ENCODE measurements around the gene CD164. TPM values are rescaled to one million over a fixed set of nuclear protein-coding genes. Genes with fewer than 3 reads are reported as not detected.

Gene CD164
- total RNA-seq, 4 donors from 2014 or later: 284 to 415 (median 340) TPM

- intact Hi-C loops (cut with DNase I): loop anchor here (10.0 kb wide), 1 partner anchor 57 kb away; the partner anchor contains the start of genes PPIL6 and SMPD2
- Histone ChIP-seq H3K9me3 (no peaks in the 10 kb centered on the region), H3K4me3 (replicated peaks in 1 of 3) (no peak overlapping the region), H3K27me3 (no peaks in the 10 kb centered on the region), H3K27ac (no peak overlapping the region), H3K36me3 (no peaks in the 10 kb centered on the region), H3K4me1 (peaks cover 14 to 15% of the 10 kb centered on the region in 2 donors)
- TF ChIP-seq CTCF (IDR thresholded peaks at IDR 0.05): no peak
- TF ChIP-seq POLR2A (IDR thresholded peaks at IDR 0.05): no peak
- no peak for DNase-seq
- 95 to 100% methylated on average over 1 of the region's 1 CpG for WGBS, 2 donors
Observed at GRCh38 chr6:109388265-109388664, 6.0 kb upstream of the CD164 start.

DNA sequence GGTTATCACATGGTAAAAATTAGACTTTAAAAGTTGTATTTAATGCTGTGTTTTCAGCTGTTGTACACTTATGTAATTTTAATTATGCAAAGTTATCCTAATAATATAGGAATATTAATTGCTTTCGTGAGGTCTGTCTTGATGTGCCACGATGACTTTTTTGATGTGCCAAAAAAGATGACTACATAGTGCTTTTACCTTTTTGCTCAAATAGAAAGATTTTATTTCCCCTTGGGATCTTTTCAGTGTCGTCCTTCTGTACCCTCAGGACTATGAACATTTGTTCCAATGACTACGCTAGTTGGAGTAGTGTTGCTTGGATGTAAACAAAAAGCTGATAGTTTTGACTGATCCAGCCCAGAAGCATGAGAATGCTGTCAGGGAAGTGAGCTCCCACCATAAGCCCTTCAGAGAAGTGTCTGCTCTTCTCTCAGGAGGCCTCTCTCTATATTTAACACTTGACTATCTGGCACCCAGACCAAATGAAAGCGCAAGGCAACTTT lies 1.2 kb upstream of the CD164 start:
- Histone ChIP-seq H3K4me3 (replicated peaks in 1 of 3) (peak overlapping the region in 1 of 3 donors; percentile 28), H3K9me3 (no peaks in the 10 kb centered on the region), H3K27ac (peak overlapping the region; percentile 95 to 100 (median 99)), H3K4me1 (peaks cover 27 to 31% of the 10 kb centered on the region in 2 donors), H3K36me3 (no peaks in the 10 kb centered on the region), H3K27me3 (no peaks in the 10 kb centered on the region)
- DNase-seq: no peak
- TF ChIP-seq CTCF (IDR thresholded peaks at IDR 0.05) (no peak), POLR2A (IDR thresholded peaks at IDR 0.05) (no peak)
- intact Hi-C loops (cut with DNase I): loop anchor here (5.0 to 10.0 kb wide), 2 partner anchors 61 to 196 kb away; partner anchors contain the start of genes PPIL6 and SMPD2
- 11 to 13% methylated on average over 5 of the region's 5 CpGs for WGBS, 2 donors

- intact Hi-C loops (cut with DNase I): loop anchor here (5.0 to 10.0 kb wide), 2 partner anchors 62 to 196 kb away; partner anchors contain the start of genes PPIL6 and SMPD2
- H3K36me3 ChIP-seq: no peaks in the 10 kb centered on the region
- WGBS, 2 donors: 0% methylated on average over 31 to 37 of the region's 42 CpGs
- no peaks in the 10 kb centered on the region for H3K9me3 ChIP-seq
- H3K4me1 ChIP-seq: peaks cover 27 to 31% of the 10 kb centered on the region in 2 donors
- H3K27me3 ChIP-seq: no peaks in the 10 kb centered on the region
- peak; percentile 95 for DNase-seq
- H3K4me3 ChIP-seq (replicated peaks in 1 of 3): peak overlapping the region; percentile 28 to 98 (median 65)
- TF ChIP-seq POLR2A (IDR thresholded peaks at IDR 0.05): peak in 1 of 2 donors; percentile 66
- TF ChIP-seq CTCF (IDR thresholded peaks at IDR 0.05): peak in 4 of 6 experiments; percentile 57 to 80 (median 69)
- H3K27ac ChIP-seq: peak overlapping the region; percentile 95 to 100 (median 99)
Observed at GRCh38 chr6:109382576-109383437, 540 bp upstream of the CD164 start.

DNA sequence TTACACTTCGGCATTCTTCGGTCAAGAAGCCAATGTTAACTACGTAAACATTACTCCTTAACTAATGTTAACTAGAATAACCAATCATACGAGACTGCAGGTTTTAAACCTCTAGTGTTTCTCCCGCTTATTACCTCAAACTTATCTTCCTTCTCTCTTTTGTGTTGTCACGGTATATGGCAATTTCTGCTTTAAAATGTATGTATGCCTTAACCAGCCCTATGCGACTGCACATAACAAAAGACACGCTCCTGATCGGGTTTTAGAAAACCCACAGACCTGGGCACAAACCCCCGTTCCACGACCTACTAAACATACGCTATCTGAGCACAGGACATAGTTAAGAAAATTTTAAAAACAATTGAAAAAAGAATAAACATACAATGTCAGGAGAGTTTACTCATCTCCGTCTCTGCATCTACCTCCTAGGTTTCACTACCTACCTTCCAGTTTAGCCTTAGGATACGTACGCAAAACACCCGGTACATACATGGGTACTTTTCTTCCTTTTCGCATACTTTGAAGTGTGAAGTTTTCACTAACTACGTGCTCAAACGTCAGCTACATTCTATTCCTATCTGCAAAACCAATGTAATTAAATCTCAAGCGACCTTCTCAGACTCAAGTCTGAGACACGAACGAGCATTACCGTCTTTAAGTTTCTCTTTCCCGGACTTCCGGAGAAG lies 1.1 kb downstream of the CD164 start:
- intact Hi-C loops (cut with DNase I): loop anchor here (5.0 to 10.0 kb wide), 2 partner anchors 64 to 194 kb away; partner anchors contain the start of genes PPIL6 and SMPD2
- 0 to 1% methylated on average over 25 of the region's 25 CpGs for WGBS, 2 donors
- Histone ChIP-seq H3K36me3 (peaks cover 7 to 13% of the 10 kb centered on the region in 2 donors), H3K9me3 (no peaks in the 10 kb centered on the region), H3K4me3 (replicated peaks in 1 of 3) (peak overlapping the region; percentile 16 to 99 (median 98)), H3K4me1 (peaks cover 27 to 31% of the 10 kb centered on the region in 2 donors), H3K27me3 (no peaks in the 10 kb centered on the region), H3K27ac (peak overlapping the region; percentile 95 to 100 (median 99))
- TF ChIP-seq POLR2A (IDR thresholded peaks at IDR 0.05) (no peak), CTCF (IDR thresholded peaks at IDR 0.05) (no peak)
- no peak for DNase-seq

Data from thyroid gland (tissue), 4 donors.